Amygdala (tissue), 56 donors: ENCODE measurements around the gene CUZD1.

Experiments
- DNase-seq, 56 donors: peaks; one replicate each; lab custom pipeline; 2025; lab: John Stamatoyannopoulos, UW

Gene CUZD1

GRCh38 chr10:122856902-122857301 is 11.2 kb upstream of the CUZD1 start:
- DNase-seq: no peak

GRCh38 chr10:122855745-122856144 is 10.1 kb upstream of the CUZD1 start:
- DNase-seq: no peak

DNA sequence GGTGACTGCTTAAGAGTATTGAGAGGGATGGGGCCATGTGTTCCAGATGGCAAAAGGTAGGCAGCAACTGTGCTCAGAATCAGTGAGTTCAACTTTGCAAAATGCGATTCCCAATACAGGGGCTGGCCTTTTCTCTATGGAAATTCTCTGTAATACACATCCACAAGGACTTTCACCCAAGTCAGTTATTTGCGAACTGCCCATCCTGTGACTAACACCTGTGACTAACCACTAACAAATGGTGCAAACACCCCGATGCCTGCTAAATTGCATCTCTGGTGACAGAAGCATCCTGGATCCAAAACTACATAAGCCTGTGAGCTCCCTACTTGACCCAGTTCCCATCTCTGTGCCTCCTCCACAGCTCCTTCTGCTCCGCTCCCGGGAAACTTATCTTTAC is 9.0 kb upstream of the CUZD1 start:
- no peak for DNase-seq

GRCh38 chr10:122853665-122854313 is 8.1 kb upstream of the CUZD1 start:
- no peak for DNase-seq

- no peak for DNase-seq
These were observed 6.6 kb upstream of the CUZD1 start for GRCh38 chr10:122852261-122852660.

DNA sequence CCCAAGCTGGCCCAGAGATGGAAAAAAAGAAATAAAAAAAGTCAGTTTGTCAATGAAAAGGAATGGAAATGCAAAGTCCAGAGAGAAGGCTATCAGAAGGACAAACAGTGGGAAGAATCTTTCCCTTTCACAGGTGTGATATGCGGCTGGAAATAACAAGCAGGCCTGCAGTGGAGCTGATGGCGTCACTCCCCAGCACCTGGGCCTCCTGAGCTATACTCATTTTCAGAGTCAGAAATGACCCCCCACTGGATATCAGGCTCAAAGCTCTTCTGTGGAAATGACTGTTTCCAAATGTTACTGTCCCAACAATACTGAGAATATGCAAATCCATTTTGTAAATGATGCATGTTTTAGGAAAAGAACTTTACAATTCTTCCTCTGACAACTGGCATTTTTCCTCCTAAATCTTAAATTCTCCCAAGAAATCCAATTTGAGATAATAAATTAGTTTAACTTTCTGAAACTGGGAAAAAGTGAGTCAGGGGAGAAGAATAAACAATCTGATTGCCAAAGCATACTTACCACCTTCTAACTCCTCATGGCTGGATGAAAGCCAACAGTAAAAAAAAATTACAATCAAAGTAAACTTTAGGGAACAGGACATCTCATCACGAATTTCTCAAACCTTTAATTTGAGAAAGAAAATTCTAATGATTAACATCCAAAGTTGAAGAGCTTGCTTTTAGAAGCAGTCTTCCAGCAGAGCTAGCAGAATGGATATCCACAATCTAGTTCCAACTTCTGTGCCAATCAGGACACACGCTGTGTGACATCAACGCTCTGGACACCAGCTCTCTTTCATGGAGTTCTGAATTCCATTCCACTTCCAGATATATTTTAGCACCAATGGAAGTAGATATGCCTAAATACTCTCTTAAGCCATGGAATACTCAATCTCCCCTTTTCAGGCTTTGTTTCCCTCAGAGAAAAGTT is 5.3 kb upstream of the CUZD1 start:
- DNase-seq: no peak

- no peak for DNase-seq
These were observed 4.4 kb upstream of the CUZD1 start for GRCh38 chr10:122849900-122850605.

- no peak for DNase-seq
These were observed 3.4 kb upstream of the CUZD1 start for GRCh38 chr10:122849090-122849489.

DNA sequence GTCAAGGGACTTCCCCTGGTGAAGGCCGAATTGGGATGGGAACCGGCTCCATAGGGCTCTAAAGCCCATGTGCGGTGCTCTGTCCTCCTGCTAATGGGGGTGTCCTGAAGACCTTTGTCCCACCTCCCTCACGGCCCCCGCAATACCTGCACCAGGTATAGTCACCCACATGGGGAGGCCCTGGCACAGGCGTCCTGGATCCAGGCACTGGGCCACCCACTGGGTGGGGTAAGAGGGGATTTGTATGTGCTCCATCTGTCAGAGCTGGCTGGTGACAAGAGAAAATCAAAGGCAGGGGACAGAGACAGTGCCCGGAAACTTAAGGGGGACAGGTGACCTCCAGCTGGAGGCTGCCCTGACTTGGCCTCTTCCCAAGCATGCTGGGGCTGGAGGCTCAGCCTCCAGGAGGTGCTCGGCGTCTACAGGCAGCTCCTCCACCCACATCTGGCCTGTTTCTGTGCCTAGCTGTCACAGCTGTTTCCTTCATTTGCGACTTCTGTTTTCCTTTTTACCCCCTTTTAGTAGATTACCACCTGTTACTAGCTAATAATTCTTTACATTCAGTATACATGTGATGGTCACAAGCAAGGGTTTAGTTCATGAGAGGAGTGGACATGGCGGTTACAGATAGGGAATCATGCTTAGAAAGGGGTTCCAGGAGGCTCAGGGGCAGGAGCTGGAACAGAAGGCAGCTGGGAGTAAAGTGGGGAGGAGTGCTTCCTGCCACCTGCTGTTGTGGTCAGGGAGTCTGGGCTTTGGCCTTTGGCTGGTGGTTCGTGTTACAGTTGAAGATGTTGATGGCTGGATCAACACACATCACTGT is 2.3 kb upstream of the CUZD1 start:
- DNase-seq: no peak

DNA sequence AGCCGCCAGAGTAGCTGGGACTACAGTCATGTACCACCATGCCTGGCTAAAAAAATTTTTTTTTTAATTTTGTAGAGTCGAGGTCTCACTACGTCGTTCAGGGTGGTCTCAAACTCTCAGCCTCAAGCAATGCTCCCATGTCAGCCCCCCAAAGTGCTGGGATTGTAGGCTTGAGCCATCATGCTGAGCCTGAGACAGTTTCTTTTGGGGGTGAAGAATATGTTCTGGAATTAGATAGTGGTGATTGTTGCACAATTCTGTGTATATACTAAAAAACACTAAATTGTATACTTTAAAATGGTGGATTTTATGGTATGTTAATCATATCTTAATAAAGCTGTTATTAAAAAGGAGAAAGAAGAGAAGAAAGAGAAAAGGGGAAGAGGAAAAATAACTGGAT is 1.5 kb downstream of the CUZD1 start:
- no peak for DNase-seq

GRCh38 chr10:122841569-122841968 is 4.1 kb downstream of the CUZD1 start:
- DNase-seq: no peak

GRCh38 chr10:122839505-122839904 is 6.2 kb downstream of the CUZD1 start:
- no peak for DNase-seq

DNA sequence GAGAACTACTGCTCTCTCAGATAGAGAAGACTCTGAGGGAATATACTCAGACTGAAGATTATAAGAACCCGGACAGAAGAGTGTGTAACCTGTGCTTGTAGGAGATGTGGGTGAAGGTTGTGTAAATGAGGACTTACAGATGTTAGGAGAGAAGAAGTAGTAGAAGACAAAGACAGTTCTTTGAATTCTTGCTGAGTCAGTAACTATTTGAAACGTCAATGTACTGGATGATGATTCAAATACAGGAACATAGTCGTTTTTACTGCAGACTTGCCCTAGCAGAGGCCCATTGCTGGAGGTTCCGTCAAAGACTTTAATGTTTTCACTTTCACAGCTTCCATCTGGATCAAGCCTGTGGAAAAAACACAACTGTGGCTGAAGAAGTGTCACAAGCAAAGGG is 6.8 kb downstream of the CUZD1 start:
- no peak for DNase-seq

- DNase-seq: no peak
These were observed 9.7 kb downstream of the CUZD1 start for GRCh38 chr10:122835908-122836307.

GRCh38 chr10:122830965-122831353 is 14.7 kb downstream of the CUZD1 start:
- DNase-seq: no peak

DNA sequence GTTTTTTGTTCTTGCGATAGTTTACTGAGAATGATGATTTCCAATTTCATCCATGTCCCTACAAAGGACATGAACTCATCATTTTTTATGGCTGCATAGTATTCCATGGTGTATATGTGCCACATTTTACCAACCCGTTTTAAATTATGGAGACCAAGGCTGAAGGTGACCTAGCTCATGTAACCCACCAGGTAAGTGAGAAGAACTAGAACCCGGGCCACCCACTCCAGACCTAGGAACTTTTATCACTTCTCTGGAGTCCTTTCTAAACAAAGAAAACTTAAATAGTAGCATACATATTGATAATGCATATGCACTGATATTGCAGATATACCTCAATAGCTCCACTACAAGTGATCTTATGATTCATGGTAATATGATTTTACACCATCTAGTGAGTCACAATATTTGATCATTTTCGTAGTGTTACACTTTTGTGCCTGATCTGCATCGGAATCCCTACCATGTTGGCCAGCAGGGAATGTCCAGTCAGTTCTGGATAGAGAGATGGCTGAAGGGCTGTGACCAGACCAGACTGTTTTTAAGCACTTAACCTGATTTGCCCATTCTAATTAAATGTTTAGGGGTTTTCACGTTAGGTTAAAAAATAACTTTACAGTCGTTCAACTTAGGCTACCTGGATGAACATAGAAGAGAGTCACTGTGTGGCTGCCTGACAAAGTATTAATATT is 15.2 kb downstream of the CUZD1 start:
- DNase-seq: no peak

DNA sequence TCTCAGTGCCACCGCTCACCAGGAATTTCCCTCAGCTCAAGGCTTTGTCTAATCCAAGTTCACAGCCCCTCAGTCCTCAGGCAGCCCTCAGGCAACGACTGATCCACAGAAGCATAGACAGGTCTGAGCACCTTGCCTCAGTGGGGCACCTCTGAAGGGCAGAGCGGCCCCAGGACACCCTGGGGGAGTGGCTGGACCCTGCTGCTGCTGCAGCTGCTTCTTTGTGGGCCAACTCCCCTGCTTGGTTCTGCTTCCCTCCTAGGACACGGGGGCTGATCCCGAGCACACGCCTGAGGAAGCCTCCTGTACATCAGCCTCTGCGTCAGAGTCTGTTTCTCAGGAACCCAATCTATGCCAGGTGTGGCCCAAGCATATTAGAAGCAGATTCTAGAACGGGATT is 16.2 kb downstream of the CUZD1 start:
- DNase-seq: no peak

DNA sequence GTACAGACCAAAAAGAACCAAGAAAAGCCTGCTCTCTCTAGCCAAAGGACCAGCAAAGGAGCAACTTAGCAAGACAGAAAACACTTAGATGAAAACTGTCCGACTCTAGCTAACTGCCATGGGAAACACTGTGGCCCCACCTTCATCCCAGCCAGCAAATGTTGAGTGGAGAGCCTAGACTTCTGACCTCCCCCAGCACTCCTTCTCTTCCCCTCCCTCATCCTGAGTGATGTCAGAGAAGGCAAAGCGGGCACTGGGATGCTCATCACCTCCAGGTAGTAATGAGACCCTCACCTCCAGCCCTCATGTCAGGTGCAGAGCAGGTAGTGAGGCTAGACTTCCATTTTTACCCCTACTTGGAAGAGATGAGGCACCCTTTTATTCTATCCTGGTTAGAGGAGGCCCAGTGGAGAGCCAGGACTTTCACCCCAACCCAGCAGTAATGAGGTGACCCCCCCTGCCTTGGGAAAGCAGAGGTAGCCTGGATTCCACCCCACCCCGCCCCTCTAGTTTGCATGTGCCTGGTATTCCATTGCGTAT is 16.9 kb downstream of the CUZD1 start:
- DNase-seq: no peak

DNA sequence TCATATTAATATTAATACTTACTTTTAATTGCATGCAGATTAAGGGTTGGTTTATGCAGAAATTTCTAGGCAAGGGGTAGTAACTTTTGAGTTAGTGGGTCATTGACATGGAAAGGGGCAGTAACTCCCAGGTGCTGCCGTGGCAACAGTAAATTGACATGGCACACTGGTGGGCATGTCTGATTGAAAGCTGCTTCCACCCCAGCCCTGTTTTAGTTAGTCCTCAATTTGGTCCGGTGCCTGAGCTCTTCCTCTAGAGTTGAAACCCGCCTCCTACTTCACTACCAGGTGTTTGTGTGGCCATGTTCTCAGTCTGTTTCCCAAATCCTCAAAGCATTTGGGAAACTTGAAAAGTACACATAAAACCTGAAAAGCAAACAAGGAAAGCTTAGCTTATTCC is 18.4 kb downstream of the CUZD1 start:
- no peak for DNase-seq
